GM21367 (cell line): ENCODE measurements around the gene NPIPB2.
"Not testable (repeated sequence)": the region's sequence is repeated elsewhere in the genome, so short reads cannot be mapped to it uniquely, and the experiment has no call there.

ENCODE experiments used
- ATAC-seq: cut with Tn5 transposase; IDR thresholded peaks from one replicate; pipeline ENCODE4 v1.9.1; 2021; ENCODE audit not compliant: unreplicated experiment

Gene NPIPB2

GRCh38 chr16:11941945-11942344, at the start of gene NPIPB2:
NPIPB2 (minus strand) TSS chr16:11942045; CDS start chr16:11942045, 0 bp downstream.
- ATAC-seq: not testable (repeated sequence)

GRCh38 chr16:11990702-11991390, 49.0 kb upstream of the NPIPB2 start:
- no peak for ATAC-seq

- ATAC-seq: no peak
Observed at GRCh38 chr16:11988258-11988978, 46.6 kb upstream of the NPIPB2 start.

- ATAC-seq: no peak
Observed at GRCh38 chr16:11986521-11987057, 44.7 kb upstream of the NPIPB2 start.

GRCh38 chr16:11985250-11985649, 43.4 kb upstream of the NPIPB2 start:
- ATAC-seq: no peak

GRCh38 chr16:11980136-11980844, 38.4 kb upstream of the NPIPB2 start:
- no peak for ATAC-seq

- ATAC-seq: no peak
Observed at GRCh38 chr16:11979013-11979672, 37.3 kb upstream of the NPIPB2 start.

GRCh38 chr16:11978080-11978479, 36.2 kb upstream of the NPIPB2 start:
- ATAC-seq: no peak

- no peak for ATAC-seq
Observed at GRCh38 chr16:11977376-11978041, 35.7 kb upstream of the NPIPB2 start.

- ATAC-seq: peak; percentile 6
Observed at GRCh38 chr16:11976850-11977375, 35.1 kb upstream of the NPIPB2 start.

- ATAC-seq: no peak
Observed at GRCh38 chr16:11973070-11973469, 31.2 kb upstream of the NPIPB2 start.

- no peak for ATAC-seq
Observed at GRCh38 chr16:11972128-11972527, 30.3 kb upstream of the NPIPB2 start.

- not testable (repeated sequence) for ATAC-seq
Observed at GRCh38 chr16:11970292-11970691, 28.4 kb upstream of the NPIPB2 start.

GRCh38 chr16:11968577-11968976, 26.7 kb upstream of the NPIPB2 start:
- ATAC-seq: no peak

GRCh38 chr16:11967195-11967911, 25.5 kb upstream of the NPIPB2 start:
- ATAC-seq: no peak

GRCh38 chr16:11966173-11966572, 24.3 kb upstream of the NPIPB2 start:
- ATAC-seq: peak; percentile 29

- ATAC-seq: peak; percentile 61
Observed at GRCh38 chr16:11964761-11965551, 23.1 kb upstream of the NPIPB2 start, which contains the start of gene TNFRSF17. TNFRSF17 (plus strand) TSS chr16:11965210; CDS start chr16:11965325, 115 bp downstream.

- no peak for ATAC-seq
Observed at GRCh38 chr16:11963706-11964105, 21.9 kb upstream of the NPIPB2 start.

- ATAC-seq: not testable (repeated sequence)
Observed at GRCh38 chr16:11962978-11963377, 21.1 kb upstream of the NPIPB2 start.
